SH-SY5Y (cell line): ENCODE measurements around the gene TMEM151A.

Source experiments
- GATA2 ChIP-seq: IDR thresholded peaks from 2 replicates; pipeline ENCODE4 v1.6.1; 2011; ENCODE audit warnings: mild to moderate bottlenecking, low read depth, low read length
- GATA3 ChIP-seq: IDR thresholded peaks from 2 replicates; pipeline ENCODE4 v1.6.1; 2011; ENCODE audit warnings: low read depth, mild to moderate bottlenecking, low read length, moderate library complexity

The TMEM151A gene

GRCh38 chr11:66263785-66264184 is 27.9 kb upstream of the TMEM151A start:
- TF ChIP-seq GATA3: no peak

DNA sequence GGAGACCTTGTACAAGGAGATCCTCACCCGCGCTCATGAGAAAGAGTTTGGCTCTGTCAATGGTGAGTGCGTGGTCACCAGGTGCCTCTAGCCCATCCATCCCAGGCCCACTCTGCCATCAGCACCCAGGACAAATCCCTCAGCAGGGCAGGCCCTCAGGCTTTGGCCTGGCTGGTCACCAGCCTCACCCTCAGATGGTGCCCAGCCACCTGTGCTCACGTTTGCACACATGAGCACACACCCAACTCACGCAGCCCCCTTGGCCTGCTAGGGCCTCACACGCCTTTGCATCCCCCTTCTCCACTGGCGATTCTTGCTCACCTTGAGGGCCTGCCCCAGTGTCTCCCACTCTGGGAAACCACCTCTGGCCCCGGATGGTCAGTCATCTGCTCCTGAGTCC is 27.3 kb upstream of the TMEM151A start:
- TF ChIP-seq GATA2: no peak
- TF ChIP-seq GATA3: no peak

DNA sequence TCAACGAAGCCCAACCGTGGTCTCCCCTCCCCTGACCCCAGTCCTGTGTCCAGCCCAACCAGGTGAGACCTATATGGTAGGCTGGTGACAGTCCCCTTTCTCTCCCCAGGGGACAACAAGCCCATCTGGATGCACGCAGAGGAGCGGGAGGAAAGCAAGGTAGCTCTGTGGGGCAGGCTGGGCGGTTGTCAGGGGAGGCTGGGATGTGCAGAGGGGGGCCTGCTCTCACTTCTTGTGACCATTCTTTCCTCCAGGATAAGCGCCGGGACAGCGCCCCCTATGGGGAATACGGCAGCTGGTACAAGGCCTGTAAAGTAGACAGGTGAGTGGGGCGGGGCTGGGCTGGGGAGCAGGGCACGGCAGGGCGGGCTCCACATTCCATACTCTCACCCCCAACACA is 26.8 kb upstream of the TMEM151A start:
- no peak for TF ChIP-seq GATA2
- no peak for TF ChIP-seq GATA3

- TF ChIP-seq GATA2: no peak
These were observed 25.9 kb upstream of the TMEM151A start for GRCh38 chr11:66265531-66266377.

DNA sequence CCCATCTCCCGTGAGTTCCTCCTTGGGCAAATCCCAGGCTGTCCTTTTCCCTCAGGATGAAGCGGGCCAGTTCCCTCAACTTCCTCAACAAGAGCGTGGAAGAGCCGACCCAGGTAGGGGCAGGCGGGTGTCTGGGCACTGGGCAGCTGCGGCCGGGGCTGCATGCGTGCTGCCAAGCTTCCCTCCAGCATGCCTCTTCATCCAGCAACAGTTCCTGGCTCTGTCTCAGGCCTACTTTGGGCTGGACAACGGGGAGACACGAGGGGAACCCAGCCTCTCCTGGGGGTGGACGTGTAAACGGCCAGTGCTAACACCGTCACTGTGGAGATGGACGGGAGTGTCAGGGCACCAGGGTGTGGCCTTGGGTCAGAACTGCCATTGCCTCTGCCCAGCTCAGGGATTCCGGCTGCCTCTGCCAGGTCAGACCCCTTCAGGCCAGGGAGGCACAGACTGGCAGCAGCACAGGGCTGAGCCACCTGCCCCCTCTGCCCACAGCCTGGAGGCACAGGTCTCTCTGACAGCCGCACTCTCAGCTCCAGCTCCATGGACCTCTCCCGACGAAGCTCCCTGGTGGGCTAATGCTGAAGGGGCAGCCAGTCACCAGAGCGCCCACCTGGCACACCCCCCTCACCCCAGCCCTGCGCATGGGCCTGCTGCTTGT is 25.2 kb upstream of the TMEM151A start:
- TF ChIP-seq GATA2 (no peak), GATA3 (no peak)

- TF ChIP-seq GATA2 (no peak), GATA3 (no peak)
These were observed 24.7 kb upstream of the TMEM151A start for GRCh38 chr11:66267039-66267378.

GRCh38 chr11:66267379-66268243 is 24.1 kb upstream of the TMEM151A start:
- no peak for TF ChIP-seq GATA2
- TF ChIP-seq GATA3: no peak

DNA sequence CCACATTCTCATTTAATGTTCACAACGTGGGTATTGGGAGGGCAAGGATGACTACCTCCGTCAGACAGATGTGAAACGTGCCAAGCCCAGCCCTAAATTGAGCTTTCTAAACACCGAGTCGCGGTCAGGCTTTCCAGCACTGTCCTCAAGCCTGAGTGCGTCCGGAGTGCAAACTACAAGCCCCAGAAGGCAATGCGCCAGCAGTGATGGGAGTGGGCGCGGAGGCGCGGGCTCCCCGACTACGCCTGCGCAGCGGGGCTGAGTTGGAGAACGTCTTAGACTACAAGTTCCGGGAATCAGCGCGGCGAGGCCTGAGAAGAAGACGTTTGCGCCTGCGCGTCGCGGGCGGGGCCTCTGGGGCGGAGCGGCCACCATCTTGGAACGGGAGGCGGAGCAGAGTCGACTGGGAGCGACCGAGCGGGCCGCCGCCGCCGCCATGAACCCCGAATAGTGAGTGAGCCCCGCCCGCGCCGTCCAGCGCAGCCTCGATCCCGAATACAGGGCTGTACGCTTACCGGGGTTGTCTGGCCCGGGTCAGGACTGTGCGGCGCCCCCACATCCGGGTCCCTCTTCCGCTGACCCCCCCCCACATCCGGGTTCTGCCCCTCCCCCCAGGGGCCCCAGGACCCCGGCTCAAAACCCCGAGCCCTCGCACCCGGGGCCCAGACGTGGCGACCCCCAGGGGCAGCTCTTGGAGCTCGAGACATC is 23.3 kb upstream of the TMEM151A start, which contains the start of gene RAB1B:
RAB1B (plus strand) TSS at position 396 of the 708 bp plus-strand sequence; CDS start at position 437, 41 bp downstream.
- TF ChIP-seq GATA3: no peak
- TF ChIP-seq GATA2: no peak

DNA sequence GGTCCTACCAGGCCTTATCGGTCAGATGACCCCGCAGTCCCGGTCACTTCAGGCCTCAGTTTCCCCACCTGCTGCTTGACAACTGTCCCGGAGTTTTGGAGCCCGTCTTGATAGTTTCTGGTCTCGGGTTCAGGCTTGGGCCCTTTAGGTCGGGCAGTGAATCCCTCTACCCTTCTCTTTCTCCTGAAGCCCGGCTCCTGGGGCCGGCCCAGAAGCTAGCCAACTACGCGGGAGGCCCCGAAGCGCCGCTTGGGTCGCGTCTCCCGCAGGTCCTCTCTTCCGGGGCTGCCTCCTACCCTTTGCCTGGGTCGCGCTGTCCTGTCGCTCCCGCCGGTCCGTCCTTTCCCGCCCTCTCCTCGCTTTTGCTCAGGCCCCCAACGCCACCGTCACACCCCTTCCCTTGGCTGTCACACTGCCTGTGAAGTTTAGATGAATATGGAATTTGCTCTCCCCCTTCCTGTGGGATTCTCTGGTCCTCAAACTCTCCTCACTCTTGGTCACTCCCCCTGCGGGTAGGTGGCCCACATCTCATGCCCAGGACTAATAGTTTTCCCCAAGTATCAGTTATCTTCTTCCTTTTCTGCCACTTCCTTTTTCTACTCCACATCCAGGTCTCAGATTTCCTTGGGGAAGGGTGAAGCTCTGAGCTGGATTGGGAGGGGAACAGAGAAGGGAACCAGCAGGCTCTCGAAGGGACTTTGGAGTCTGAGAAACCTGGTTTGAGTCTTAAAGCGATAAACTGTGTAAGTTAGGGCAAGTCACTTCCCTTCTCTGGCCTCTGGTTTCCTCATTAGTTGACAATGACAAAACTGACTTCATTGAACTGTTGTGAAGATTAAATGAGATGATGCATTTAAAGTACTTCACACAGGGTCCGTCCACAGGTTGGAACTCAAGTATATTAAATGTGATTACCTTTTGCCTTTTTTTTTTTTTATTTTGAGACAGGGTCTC is 22.5 kb upstream of the TMEM151A start:
- TF ChIP-seq GATA2: no peak
- TF ChIP-seq GATA3: no peak

DNA sequence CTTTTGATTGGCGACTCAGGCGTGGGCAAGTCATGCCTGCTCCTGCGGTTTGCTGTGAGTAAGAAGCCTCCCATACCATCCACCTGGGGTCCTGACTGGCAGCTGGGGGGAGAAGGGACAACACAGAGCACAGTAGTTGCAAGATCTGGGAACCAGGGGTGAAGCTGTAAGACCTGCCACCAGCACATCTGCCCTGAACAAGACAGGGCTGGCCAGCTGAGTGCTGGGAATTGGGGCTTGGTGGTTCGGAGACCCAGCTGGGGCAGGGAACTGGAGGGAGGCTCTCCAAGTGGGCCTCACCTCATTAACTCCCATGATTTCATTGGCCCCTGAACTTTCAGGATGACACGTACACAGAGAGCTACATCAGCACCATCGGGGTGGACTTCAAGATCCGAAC is 19.9 kb upstream of the TMEM151A start:
- TF ChIP-seq GATA3: no peak
- TF ChIP-seq GATA2: no peak

DNA sequence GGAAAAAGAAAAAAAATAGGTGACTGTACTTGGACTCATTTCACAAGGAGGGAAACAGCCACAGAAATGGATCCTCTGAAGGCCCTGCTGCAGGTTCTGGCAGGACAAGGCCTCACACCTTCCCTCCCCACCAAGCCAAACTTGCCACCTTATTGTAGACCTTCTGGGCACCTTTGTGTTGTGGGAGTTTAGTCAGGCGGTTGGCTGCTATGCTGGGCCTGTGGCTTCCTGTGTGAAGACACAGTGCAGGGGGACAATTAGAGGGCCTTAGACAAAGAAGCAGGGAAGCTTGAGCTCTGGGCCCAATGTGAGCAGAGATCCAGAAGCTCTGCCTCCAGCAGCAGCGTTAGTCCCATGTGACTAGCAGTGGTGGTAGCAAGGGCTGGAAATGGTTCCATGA is 19.1 kb upstream of the TMEM151A start:
- TF ChIP-seq GATA2: no peak
- no peak for TF ChIP-seq GATA3

GRCh38 chr11:66274219-66274618 is 17.5 kb upstream of the TMEM151A start:
- TF ChIP-seq GATA2 (no peak), GATA3 (no peak)

DNA sequence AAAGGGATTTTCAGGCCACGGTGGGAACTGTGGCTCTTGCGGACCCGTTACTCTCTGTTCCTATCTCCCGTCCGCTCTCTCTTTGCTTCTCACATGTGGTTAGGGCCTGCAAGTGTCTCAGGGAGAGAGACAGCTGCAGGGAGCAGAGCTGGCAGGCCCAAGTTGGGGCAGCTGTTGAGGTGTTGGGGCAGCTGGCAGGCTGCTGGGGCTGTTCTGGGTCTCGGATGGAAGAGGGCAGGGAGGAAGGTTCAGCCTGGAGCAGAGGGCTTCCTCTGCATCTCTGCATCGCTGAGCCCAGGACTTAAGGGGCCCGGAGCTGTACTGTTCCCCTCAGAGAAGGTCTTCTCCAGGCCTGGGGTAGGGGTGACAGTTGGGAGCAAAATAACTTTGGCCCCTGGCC is 16.3 kb upstream of the TMEM151A start:
- TF ChIP-seq GATA3 (no peak), GATA2 (no peak)
